AG04449 (cell line): ENCODE data around the gene TANC1.

Experiments
- CTCF ChIA-PET: fragments of 350-600 bp; formaldehyde crosslinking; extraction: SDS; loops from one replicate; lab custom pipeline; 2021; ENCODE audit warnings: antibody characterized with exemption; lab: Yijun Ruan, JAX
- POLR2A ChIA-PET: fragments of 400-600, 350-600 bp; formaldehyde crosslinking; extraction: SDS; loops from one replicate; lab custom pipeline; 2020; ENCODE audit warnings: antibody characterized with exemption, inconsistent platforms; lab: Yijun Ruan, JAX
- DNase-seq: peaks from one replicate; pipeline ENCODE4 v3.0.0-alpha.2; 2010; ENCODE audit warnings: low read depth, low spot score
- H3K4me3 ChIP-seq: 2 replicates; pipeline ENCODE4 v1.5.1; 2011; ENCODE audit warnings: low read depth, mild to moderate bottlenecking, control low read depth, low read length
- CTCF ChIP-seq: IDR thresholded peaks from one replicate; pipeline ENCODE4 v1.5.1; 2011; ENCODE audit warnings: mild to moderate bottlenecking, moderate library complexity, low read length, control low read depth, inconsistent platforms; ENCODE audit not compliant: insufficient read depth; ENCODE audit errors: missing control alignments

TANC1 gene

DNA sequence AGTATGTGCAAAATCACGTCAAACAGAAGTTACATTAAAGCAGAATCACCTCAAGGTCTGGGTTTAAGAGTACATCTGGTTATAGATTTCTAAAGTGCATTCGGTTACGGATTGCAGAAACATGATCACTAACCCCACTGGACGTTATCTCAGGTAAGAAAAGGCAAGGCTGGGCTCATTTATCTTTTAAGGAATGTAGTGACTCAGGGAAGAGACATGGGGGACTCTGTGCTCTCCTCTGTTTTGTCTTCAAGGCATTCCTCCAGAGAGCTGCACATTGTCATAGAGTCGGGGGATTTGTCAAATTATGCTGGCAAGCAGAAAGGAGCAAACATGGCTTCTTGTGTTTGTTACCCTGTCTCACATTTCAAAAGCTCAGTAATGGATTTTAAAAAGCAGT, 303.7 kb downstream of the TANC1 start:
- no peak for TF ChIP-seq CTCF
- ChIA-PET POLR2A (no interaction called here), CTCF (interaction anchor here (1.7 to 2.1 kb wide), 2 partner anchors 9 to 14 kb away, joined by 5 read pairs; partner anchors contain the start of gene WDSUB1)
- no peak overlapping the region for H3K4me3 ChIP-seq
- no peak for DNase-seq

- H3K4me3 ChIP-seq: no peak overlapping the region
- CTCF ChIA-PET: no interaction called here
- POLR2A ChIA-PET: no interaction called here
- no peak for TF ChIP-seq CTCF
- DNase-seq: no peak
Measured at GRCh38 chr2:159275111-159275510, 306.7 kb downstream of the TANC1 start.

GRCh38 chr2:159279700-159280099, 311.3 kb downstream of the TANC1 start:
- ChIA-PET CTCF (no interaction called here), POLR2A (no interaction called here)
- no peak for DNase-seq
- no peak overlapping the region for H3K4me3 ChIP-seq
- no peak for TF ChIP-seq CTCF

DNA sequence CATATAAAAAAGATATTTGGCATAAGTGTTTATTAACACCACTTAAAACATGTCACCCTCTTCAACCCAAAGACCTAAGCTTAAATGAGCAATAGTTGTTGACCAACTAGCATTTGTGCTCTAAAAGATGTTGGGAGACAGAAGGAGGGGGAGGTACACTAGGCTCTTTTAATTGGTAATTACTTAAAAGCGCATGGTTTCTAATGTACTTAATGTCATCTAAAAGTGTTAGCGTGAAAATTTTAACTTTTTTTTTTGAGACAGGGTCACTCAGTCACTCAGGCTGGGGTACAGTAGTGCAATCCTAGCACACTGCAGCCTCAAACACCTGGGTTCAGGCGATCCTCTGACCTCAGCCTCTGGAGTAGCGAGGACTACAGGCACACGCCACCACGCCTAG, 312.6 kb downstream of the TANC1 start:
- CTCF ChIA-PET: interaction anchor here (1.5 kb wide), 1 partner anchor 10 kb away, joined by 5 read pairs; no protein-coding TSS in a partner anchor
- H3K4me3 ChIP-seq: no peak overlapping the region
- no peak for TF ChIP-seq CTCF
- POLR2A ChIA-PET: no interaction called here
- DNase-seq: no peak
